HG02759 (cell line): ENCODE measurements around the gene RASSF1.
A peak's percentile ranks its signal among the peaks of the same experiment; 100 is the strongest.

Experiments
- ATAC-seq: cut with Tn5 transposase; IDR thresholded peaks from one replicate; pipeline ENCODE4 v1.9.1; 2021; ENCODE audit warnings: mild to moderate bottlenecking, moderate library complexity; ENCODE audit not compliant: unreplicated experiment

RASSF1 gene

DNA sequence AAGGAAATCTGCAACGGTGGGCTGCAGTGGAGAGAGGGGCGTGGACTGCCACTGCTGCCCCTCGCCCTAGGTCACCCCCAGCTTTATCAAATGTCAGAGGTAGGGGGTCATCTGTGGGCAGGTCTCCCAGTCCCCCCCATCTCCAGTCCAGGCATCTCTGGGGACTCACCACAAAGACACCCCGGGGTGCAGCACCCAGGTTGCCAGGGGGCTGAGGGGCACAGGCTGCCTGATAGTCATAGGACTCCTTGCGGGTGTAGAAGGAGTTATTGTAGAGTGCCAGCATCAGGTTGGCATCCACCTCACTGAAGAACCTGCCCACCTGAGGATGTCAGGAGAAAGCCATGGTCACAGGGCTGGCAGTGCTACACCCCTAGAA lies 25.2 kb upstream of the RASSF1 start:
- ATAC-seq, result no peak

DNA sequence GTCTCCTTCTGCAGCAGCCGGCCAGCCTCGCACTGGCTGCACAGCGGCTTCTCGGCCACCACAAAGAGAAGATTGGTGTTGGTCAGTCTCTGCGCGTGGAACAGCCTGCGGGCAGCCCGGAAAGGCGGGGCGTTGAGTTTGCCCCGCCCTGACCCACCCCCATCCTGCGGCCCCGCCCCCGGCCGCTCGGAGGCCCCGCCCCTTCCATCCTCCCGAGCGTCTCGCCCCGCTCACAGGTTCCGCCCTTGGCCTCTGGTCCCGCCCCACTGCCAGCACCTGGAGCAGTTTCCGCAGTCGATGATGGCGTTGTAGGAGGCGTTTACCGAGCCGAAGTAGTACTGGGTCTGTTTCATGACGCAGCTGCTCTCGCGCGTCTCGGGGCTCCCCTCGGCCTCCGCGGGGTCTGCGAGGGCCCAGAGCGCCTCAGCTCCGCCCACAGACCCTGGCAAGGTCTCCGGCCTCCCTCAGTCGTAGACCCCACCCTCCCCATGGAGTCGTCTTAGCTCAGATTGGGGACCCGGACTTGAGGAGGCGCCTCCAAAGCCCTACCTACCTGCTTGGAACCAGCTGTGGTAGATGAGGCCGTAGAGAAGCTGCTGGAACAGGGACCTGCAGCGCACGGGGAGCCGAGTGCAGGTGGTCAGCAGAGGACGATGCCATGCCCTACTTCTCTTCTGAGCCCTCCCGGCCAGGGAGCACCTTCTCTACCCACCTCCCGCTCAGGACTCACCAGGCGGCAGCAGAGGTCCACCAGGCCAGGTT lies 24.6 kb upstream of the RASSF1 start:
- peak; percentile 84 for ATAC-seq

DNA sequence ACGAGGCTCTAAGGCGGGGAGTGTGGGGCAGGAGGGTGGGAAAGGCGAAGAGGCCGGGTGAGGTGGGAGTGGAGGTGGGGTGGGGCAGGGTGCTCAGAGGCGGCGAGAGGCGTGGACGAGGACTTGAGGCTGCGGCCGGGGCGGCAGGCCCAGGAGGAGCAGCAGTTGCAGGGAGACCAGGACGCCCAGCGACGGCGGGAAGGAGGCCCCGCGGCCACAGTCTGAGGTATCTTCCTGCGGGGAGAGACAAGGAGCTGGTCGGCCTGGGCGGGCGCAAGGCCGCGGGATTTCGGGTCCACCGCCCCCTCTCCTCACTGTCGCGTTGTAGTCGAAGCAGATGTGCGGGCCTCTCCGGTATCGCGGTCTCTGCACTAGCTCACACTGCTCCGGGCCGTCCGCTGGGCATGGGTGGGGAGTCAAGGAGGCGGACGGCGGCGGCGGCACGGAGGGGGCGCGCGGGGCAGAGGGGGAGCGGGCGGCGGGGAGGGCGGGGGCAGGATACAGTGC lies 24.0 kb upstream of the RASSF1 start:
- peak; percentile 33 for ATAC-seq

DNA sequence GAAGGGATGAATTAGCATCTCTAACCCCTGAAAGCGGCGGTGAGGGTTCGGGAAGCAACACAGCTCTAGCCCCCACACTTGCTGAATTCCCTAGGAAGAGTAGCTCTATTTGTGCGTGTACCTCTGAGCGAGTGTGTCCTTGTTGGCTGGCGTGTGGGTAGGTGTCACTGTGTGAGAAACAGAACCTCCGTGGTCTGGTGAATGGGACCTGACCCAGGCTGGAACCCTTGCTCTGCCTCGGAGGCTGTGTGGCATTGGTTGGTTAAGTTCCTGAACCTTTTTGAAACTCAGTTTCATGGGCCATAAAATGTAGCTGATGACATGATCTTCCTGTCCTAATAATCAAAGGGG lies 19.1 kb upstream of the RASSF1 start:
- peak; percentile 14 for ATAC-seq

DNA sequence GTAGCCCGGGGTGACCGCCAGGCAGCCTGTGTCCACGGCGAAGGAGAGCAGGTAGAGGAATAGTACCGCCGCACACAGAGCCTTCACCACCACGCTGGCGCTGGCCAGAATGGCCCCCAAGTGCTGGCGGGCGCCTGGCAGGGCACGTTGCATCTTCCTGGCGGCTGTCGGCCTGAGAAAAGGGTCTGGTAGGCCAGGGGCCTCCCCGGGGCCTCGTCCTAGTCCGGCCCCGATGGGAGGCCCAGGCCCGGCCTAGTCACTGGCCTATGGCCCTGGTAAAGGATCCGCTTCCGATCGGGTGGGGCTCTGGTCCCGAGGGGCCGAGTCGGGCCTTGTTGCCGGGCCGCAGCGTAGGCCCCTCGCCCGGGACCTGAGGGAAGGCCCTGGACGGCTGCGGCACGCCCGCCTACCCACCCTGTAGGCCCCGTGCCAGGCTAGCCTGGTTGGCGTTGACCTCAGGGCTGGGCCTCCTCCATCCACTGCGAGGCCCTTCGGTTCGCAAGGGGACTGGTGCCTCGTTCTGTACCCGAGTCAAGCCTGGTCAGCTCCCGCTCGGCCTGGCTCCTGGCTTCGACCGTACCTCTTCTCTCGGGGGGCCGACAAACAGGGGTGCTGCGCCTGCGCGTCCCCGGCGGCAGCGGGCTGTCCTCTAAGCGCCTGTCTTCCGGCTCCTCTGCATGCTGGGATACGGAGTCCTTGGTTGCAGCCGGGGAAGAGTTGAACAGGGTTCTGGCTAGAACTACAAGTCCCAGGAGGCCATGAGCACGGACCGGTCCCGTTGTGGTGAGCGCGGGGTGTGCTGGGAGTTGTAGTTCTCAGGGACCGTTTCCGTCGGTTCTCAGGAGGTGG lies 18.5 kb upstream of the RASSF1 start, which contains the start of gene TMEM115:
Gene TMEM115 (minus strand): TSS at position 611 of the 849 bp plus-strand sequence. CDS start 458 bp downstream, at position 153.
- peak; percentile 98 for ATAC-seq

DNA sequence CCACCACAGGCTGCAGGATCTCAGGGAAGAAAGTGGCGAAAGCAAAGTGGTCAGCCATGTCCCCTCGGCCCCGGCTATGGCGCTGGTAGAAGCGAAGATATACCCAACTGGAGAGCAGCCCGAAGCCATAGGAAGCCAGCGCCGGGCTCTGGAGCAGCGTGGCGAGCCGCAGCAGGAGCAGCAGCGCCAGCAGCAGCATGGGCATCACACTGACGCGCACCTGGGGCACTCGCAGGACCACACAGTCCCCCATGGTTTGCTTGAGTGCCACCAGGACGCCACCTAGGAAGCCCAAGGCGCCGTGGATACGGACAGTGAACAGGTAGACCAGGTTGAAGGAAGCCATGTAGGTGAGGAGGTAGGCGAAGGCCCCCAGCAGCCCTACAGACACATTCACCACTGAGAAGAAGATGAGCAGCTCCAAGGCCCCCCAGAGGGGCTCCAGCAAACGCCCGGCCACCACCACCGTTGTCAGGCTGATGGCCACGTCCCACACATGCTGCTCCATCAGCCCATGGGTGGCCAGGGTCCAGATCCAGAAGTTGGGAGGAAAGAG lies 17.8 kb upstream of the RASSF1 start:
- no peak for ATAC-seq

DNA sequence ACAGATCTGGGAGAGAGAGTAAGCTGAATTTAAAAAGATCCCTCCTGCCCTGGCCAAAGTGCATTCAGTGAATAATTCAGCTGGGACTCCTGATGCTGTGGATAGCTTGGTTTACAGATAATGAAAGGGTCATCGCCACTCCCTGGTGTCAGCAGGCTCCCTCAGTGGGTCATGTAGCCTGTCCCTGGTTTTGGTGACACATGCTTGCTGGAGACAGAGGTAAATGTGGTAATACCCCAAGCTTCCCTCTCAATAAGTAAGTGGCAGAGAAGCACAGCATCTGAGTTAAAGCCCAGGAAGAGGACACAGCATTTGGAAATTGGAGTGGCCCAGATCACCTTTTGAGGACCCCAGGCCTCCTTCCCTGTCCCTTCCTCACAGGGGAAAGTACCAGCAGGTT lies 16.8 kb upstream of the RASSF1 start:
- no peak for ATAC-seq

DNA sequence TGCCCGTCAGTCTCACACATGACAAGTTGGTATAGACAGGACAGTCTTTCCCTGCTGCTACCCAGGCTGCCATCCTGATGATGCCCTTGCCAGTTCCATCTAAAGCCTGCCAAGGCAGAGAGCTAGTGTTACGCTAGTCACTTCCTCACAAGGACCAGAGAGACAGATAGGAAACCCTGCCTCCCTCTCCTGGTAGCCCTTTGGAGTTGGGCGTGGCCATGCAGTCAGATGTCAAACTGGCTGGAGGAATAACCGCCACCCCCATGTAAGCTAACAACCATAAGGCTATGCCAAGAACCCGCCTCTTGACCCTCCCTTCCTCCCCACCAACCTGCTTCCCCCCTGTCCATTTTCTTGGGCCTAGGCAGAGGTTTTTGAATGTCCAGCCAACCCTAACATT lies 15.9 kb upstream of the RASSF1 start:
- no peak for ATAC-seq

DNA sequence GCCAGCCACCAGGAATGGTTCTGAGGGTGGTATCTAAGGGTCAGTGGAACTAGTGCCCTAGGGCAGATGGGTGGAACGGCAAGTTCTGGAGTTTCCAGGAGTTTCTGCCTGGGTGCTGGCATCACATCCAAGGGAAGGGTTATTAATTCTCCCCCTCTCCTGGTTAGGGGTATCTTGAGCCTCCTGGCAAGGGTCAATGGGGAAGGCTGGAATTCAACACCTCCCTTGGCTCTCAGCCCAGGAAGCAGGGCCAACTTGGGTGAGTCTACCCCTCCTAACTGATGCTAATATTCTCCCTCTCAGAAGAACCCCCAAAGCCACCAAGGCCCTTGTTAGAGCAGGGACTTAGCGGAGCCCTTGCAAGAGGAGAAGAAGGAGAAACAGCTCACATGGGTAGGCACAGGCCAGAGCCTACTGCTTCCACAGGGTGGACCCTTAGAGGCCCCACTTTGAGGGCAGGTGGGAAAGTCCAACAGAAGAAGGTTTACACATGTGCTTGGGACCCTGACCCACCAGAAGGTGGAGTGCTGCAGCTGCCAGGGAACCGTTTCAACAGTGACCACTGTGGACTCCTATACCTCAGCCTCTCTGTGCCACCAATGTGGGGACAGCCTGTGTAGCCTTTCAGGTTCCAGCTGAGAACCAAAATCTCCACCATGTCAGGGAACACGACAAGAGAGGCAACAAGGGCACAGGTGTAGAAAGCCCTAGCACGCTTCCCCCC lies 15.4 kb upstream of the RASSF1 start:
- no peak for ATAC-seq

DNA sequence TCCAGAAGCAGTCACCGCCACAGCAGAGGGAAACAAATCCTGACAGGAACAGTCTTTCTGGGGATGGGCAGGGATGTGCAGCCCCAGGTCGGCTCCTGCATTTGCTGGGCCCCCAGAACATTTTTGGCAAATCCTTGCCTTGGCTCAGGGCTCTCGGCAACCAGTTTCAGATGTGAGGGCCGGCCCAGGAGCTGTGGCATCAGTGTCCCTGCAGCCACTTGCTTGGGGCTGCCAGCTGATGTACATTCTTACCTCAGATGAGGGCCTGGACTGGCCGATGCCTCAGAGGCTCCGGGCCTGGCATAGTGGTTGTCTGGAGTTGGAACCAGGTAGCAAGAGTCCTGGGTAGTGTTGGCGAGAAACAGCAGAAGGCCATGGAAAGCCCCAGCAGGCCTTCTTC lies 14.2 kb upstream of the RASSF1 start:
- no peak for ATAC-seq

DNA sequence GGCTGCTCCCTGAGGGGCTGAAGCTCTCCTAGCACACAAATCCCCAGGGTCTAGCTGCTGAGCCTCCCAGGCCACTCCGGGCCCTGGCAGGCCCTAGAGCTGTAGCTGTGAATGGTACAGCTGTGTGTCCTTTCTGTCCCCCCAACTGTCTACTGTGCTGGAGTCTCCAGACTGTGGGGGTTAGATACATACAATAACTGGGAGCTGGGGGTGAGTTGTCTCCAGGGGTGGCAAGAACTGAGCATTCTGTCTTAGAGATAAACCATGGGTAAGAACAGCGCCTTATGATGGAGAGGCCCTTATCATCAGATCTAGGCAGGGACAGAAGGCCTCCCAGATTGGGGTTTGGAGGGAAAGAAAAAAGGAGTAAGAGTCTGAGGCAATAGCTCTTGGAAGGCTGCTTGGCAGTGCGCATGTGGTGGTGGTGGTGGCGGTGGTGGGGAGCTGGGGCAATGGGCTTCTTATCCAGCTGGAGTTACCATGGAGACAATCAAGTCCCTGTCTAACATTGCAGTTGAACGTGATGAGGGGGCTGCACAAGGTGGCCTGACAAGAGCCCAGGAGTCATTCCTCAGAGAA lies 13.6 kb upstream of the RASSF1 start:
- no peak for ATAC-seq

DNA sequence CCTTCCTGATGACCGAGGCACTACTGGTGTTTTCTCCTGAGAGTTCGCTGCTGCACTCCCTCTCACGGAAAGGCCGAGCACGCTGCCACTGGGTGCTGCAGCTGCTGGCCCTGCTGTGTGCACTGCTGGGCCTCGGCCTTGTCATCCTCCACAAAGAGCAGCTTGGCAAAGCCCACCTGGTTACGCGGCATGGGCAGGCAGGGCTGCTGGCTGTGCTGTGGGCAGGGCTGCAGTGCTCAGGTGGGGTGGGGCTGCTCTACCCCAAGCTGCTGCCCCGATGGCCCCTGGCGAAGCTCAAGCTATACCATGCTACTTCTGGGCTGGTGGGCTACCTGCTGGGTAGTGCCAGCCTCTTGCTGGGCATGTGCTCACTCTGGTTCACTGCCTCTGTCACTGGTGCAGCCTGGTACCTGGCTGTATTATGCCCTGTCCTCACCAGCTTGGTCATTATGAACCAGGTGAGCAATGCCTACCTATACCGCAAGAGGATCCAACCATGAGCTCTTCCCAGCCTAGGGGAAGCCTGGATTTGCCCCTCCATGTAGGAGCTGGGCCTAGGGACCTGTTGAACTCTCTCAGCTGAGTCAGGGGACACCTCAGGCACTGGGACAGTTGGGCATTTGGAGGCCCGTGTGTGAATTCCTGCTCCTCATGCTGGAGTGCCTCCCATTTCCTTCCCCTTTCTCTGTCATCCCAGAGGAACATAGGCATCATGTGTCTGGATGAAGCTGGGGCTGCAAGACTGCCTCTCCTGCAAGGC lies 12.8 kb upstream of the RASSF1 start:
- no peak for ATAC-seq

DNA sequence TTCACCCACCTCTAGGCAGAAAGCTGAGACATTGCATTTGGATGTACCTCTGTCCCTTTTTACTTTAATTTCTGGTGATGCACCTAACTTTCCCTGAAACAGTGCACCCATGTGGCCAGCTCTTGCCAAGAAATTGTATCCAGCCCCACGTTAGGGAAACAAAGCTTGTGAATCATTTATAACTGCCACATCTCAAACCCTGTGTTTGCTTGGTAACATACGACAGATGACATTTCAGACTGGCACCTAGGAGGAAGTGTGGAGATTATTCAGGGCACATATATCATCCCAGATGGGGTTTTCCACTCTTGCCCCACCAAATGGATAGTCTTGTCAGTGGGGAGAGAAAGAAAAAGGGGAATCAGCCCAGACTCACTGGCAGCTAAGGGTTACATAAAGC lies 12.1 kb upstream of the RASSF1 start:
- ATAC-seq, result no peak

DNA sequence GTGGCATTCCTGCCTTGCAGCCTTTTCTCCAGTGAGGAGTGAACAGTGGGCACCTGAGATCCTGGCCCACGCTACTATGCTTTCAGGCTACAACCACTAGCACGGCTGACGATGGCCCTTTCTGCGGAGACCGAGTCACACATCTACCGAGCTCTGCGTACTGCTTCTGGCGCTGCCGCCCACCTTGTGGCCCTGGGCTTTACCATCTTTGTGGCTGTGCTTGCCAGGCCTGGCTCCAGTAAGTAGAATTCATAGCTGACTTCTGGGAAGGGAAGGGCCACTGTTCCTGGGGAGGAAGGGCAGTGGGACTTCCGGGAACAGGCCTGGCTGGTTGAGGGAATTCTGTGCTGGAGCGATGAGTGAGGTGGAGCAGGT lies 10.7 kb upstream of the RASSF1 start:
- peak; percentile 1 for ATAC-seq

DNA sequence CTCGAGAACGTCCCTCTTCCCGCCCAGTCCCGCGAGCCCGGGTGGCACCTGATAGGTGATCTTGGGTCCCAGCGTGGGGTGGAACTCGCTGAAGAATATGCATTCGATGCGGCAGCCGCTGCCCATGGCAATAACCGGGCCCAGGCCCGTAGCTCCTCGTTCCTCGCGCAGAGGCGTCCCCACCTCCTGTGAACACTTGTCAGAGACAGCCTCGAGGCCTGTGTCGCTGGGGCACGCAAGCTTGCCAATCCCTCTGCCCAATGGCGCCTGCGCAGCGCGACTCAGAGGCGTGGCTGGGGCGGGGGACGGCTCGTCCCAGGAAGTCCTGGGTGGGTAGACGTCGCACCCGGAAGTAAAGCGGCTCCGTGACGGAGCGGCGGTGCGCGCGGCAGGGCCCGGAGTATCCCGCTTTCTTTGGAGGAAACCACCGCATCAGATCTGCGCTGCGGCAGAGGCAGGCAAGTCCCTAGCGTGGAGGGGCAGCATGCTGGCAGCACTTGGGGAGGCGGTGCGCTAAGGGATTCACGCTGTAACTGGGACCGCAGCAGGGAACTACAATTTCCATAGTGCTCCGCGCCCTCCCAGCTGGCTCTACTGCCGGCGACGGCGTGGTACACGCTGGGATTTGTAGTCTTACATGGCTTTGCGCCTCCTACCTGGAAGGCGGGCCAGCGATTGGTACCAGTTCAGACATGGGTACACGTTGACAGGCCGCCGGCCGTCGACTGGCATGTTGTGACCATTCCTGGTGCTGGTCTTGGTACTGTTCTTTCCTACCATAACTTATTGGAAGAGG lies 10.1 kb upstream of the RASSF1 start, which contains the start of the genes CYB561D2 and NPRL2:
Gene CYB561D2 (plus strand): TSS at position 336 of the 796 bp plus-strand sequence. CDS start 572 bp downstream, outside the sequence.
Gene NPRL2 (minus strand): TSS at position 249 of the 796 bp plus-strand sequence. CDS start 123 bp downstream, at position 126.
- ATAC-seq, result peak; percentile 88

DNA sequence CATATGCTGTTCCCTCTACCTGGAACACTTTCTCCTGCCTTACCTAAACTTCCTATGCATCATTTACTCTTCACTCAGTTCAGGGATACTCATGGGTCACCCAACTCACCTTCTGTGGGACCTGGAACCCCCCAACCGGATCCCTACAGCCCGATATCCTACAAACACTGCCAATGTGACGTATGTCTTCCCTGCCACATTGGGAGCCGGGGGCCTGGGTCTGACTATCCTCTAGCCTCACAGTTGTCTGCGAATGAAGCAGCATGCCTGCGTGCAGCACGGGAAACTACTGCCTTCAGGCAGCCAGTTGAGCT lies 9.5 kb upstream of the RASSF1 start:
- no peak for ATAC-seq

DNA sequence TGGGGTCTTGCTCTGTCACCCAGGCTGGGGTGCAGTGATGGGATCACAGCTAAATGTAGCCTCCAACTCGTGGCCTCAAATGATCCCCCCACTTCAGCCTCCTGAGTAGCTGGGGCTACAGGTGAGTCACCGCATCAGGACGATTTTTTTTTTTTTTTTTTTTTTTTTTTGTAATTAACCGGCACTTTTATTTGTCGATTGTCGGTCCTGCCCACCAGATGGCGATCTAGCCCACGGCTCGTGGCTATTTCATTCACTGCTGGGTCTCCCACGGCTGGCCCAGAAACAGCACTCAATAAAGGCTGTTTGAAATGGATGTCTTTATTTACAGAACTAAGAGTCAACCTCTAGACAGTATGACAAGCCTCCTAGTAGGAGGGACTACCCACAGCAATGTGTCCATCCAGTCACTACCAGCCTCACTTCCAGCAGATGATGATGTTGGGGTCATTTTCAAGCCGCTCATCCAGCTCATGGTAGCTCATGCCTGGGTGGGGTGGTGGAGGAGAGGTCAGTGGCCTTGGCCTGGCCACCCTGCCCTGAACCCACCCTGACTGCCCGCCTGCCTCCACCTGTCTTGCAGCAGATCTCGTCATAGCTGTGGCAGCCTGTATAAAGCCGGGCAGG lies 6.7 kb upstream of the RASSF1 start:
- ATAC-seq, result no peak

DNA sequence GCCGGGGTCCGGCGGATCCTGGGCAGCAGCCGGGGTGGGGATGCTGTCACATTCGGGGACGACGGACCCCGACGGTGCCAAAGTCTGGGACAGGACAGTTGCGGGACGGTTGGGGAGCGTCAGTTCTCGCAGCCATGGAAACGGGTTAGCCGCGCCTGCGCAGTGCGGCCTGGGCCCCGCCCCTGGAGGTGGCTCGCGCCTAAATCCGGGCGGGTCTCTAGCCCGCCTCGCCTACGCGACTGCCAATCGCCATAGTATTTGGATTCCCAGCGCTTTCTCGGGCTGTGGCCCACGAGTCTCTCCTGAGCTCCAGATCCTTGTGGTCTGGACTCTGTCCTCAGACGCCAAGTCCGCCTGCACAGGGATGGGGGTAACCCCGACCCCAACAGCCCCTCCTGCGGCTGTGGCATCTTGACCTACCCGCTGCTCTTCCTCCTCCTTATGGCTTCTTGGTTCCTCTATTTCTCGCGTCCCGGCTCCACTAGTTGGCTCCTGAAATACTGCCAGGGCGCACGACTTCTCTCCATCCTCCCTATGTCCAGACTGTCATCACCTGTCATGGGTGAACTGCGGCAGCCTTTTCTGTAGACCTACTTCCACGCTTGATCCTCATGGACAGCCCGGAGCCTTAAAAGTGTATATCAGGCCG lies 5.1 kb upstream of the RASSF1 start, which contains the start of gene ZMYND10:
Gene ZMYND10 (minus strand): TSS at position 147 of the 649 bp plus-strand sequence. CDS start 153 bp downstream, outside the sequence.
- ATAC-seq, result no peak
